ENCODE results near the gene ATAT1. TPM values are rescaled to one million over a fixed set of nuclear protein-coding genes. Genes with fewer than 3 reads are reported as not detected.

ATAT1 gene
- polyA plus RNA-seq, 3 donors: 0.51 to 10.4 (median 0.68) TPM

- Mint-ChIP-seq H3K27me3 (ENCODE audit: low read depth in 3 of 3) (peaks cover 0 to 6% (median 0%) of the 10 kb centered on the region in 3 donors), H3K9me3 (no peaks in the 10 kb centered on the region), H3K4me1 (peaks cover 55% of the 10 kb centered on the region), H3K4me3 (peak overlapping the region; percentile 94 to 99), H3K27ac (peak overlapping the region; percentile 93 to 99 (median 97)), H3K36me3 (peaks cover 17 to 29% of the 10 kb centered on the region in 2 donors)
- Histone ChIP-seq H3K27me3 (ENCODE audit: control insufficient read depth in 2 of 2, insufficient read depth in 2 of 2, low read length in 2 of 2) (no peaks in the 10 kb centered on the region), H3K27ac (ENCODE audit: low read depth in 1 of 2, low read length in 2 of 2) (peak overlapping the region; percentile 99), H3K4me1 (ENCODE audit: control insufficient read depth in 1 of 2, insufficient read depth in 2 of 2, low read length in 2 of 2) (peaks cover 48 to 65% of the 10 kb centered on the region in 2 donors), H3K4me3 (replicated peaks in 1 of 3; ENCODE audit: low read depth in 2 of 3, low read length in 3 of 3) (peak overlapping the region; percentile 96 to 100 (median 96)), H4K20me1 (ENCODE audit: insufficient read depth, low read length) (peaks cover 39% of the 10 kb centered on the region), H3K9me3 (replicated peaks in 1 of 2; ENCODE audit: control insufficient read depth in 1 of 2, insufficient read depth in 1 of 2, low read length in 2 of 2) (no peaks in the 10 kb centered on the region), H3K79me2 (ENCODE audit: insufficient read depth, low read length) (peaks cover 83% of the 10 kb centered on the region), H2AFZ (ENCODE audit: insufficient read depth, low read depth, low read length, poor library complexity, severe bottlenecking) (peak overlapping the region; percentile 43), H3K4me2 (replicated peaks; ENCODE audit: extremely low read depth, low read length, poor library complexity, severe bottlenecking) (peak overlapping the region; percentile 100), H3K36me3 (replicated peaks in 1 of 2; ENCODE audit: control insufficient read depth in 1 of 2, insufficient read depth in 2 of 2, low read length in 2 of 2) (no peaks in the 10 kb centered on the region), H3K9ac (ENCODE audit: insufficient read depth, low read length, poor library complexity, severe bottlenecking) (peak overlapping the region; percentile 99)
- DNase-seq: peak; percentile 91 to 98 (median 93)
- WGBS (ENCODE audit: insufficient coverage): under 1% methylated on average over 32 of the region's 52 CpGs
- intact Hi-C loops (cut with micrococcal nuclease): loop anchor here in 1 of 2 donors (2.0 kb wide), 1 partner anchor 34 kb away; the partner anchor contains the start of gene TUBB
- TF ChIP-seq CTCF (IDR thresholded peaks at IDR 0.05): no peak
Measured at GRCh38 chr6:30686908-30687658, 60.4 kb downstream of the ATAT1 start.

- peak overlapping the region; percentile 94 to 99 for H3K4me3 Mint-ChIP-seq
- peaks cover 51% of the 10 kb centered on the region for H3K4me1 Mint-ChIP-seq
- WGBS (ENCODE audit: insufficient coverage): 15% methylated on average over 12 of the region's 22 CpGs
Measured at GRCh38 chr6:30687659-30688431, 61.2 kb downstream of the ATAT1 start.

More at GRCh38 chr6:30687659-30688431, 61.2 kb downstream of the ATAT1 start:
- Histone ChIP-seq H3K4me2 (replicated peaks; ENCODE audit: extremely low read depth, low read length, poor library complexity, severe bottlenecking) (peak overlapping the region; percentile 100), H3K4me3 (replicated peaks in 1 of 3; ENCODE audit: low read depth in 2 of 3, low read length in 3 of 3) (peak overlapping the region; percentile 96 to 100 (median 96)), H3K9ac (ENCODE audit: insufficient read depth, low read length, poor library complexity, severe bottlenecking) (peak overlapping the region; percentile 99), H3K27ac (ENCODE audit: low read depth in 1 of 2, low read length in 2 of 2) (peak overlapping the region; percentile 99), H3K79me2 (ENCODE audit: insufficient read depth, low read length) (peaks cover 75% of the 10 kb centered on the region), H2AFZ (ENCODE audit: insufficient read depth, low read depth, low read length, poor library complexity, severe bottlenecking) (peak overlapping the region; percentile 43), H3K9me3 (replicated peaks in 1 of 2; ENCODE audit: control insufficient read depth in 1 of 2, insufficient read depth in 1 of 2, low read length in 2 of 2) (no peaks in the 10 kb centered on the region), H3K27me3 (ENCODE audit: control insufficient read depth in 2 of 2, insufficient read depth in 2 of 2, low read length in 2 of 2) (no peaks in the 10 kb centered on the region), H3K36me3 (replicated peaks in 1 of 2; ENCODE audit: control insufficient read depth in 1 of 2, insufficient read depth in 2 of 2, low read length in 2 of 2) (no peaks in the 10 kb centered on the region), H3K4me1 (ENCODE audit: control insufficient read depth in 1 of 2, insufficient read depth in 2 of 2, low read length in 2 of 2) (peaks cover 45 to 58% of the 10 kb centered on the region in 2 donors), H4K20me1 (ENCODE audit: insufficient read depth, low read length) (peaks cover 32% of the 10 kb centered on the region)
- Mint-ChIP-seq H3K27me3 (ENCODE audit: low read depth in 3 of 3) (peaks cover 0 to 4% (median 0%) of the 10 kb centered on the region in 3 donors), H3K9me3 (no peaks in the 10 kb centered on the region), H3K36me3 (peaks cover 12 to 25% of the 10 kb centered on the region in 2 donors), H3K27ac (peak overlapping the region; percentile 93 to 99 (median 97))
- intact Hi-C loops (cut with micrococcal nuclease): loop anchor here in 1 of 2 donors (2.0 kb wide), 1 partner anchor 33 kb away; the partner anchor contains the start of gene TUBB
- TF ChIP-seq CTCF (IDR thresholded peaks at IDR 0.05): no peak
- DNase-seq: no peak
